NCI-H2171 (cell line): ENCODE measurements around the gene ANGPTL7.
A peak's percentile ranks its signal among the peaks of the same experiment; 100 is the strongest.
"Not testable (repeated sequence)": the region's sequence is repeated elsewhere in the genome, so short reads cannot be mapped to it uniquely, and the experiment has no call there.

Source experiments
- DNase-seq: peaks from one replicate; lab custom pipeline; 2025; lab: John Stamatoyannopoulos, UW

Gene ANGPTL7, protein sequence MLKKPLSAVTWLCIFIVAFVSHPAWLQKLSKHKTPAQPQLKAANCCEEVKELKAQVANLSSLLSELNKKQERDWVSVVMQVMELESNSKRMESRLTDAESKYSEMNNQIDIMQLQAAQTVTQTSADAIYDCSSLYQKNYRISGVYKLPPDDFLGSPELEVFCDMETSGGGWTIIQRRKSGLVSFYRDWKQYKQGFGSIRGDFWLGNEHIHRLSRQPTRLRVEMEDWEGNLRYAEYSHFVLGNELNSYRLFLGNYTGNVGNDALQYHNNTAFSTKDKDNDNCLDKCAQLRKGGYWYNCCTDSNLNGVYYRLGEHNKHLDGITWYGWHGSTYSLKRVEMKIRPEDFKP

DNA sequence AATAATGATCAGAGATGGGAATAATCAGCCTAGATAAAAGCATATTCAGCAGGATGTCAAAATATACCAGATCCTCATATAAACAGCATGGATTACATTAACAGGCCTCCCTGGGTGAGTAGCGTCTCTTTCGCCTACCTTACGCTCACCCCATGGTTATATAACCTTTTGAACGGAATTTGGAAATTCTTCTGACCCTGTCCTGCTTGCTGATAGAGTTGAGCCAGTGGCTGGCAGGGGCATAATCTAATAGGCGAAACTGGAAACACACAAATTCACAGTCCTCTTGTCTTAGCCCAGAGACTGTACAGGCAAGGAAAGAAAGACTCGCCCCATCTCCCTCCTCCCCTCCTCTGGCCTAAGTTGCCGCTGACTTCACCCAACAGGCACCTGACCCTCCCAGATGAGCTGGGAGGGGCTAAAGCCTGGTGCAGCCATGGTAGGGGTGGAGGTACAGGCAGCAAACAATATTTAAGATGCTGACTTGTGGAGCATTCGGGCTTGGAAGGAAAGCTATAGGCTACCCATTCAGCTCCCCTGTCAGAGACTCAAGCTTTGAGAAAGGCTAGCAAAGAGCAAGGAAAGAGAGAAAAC is at the start of gene ANGPTL7:
Gene ANGPTL7 (plus strand): TSS at position 498 of the 594 bp plus-strand sequence. CDS start 225 bp downstream, outside the sequence.
- DNase-seq = no peak

DNA sequence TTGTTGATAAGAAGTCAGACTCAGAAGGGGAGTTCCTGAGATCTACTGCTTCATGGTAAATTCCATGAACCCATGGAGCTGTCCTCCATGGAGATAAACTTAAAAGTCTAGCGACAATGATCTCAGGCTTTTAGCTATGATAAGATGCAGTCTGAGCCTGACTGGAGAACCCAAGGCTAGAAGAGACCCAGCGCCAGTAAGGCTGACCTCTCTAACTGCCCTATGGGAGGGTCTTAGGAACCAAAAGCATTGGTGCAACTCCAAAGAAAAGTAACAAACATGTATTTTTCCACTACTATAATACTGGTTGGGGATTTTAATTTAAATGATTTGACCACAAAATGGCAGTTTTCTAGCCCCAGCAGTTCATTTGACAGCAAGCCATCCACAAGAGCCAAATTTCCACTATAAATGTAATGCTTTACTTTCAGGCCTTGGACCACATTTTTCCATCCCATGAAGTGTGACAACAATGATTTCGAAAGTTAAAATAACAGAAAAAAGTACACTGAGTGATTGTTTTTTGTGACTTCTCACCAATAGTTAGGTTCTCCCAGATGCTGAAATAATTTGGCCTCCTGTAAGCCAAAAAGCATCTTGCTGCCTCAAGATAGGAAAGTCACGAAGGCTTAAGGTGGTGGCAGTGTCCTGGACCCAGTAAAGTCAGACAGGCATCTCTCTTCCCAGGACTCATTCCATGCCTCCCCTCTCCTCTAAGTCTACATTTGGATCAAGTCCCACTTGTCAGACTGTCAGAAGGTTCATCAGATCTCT is 46.4 kb upstream of the ANGPTL7 start:
- no peak for DNase-seq

DNA sequence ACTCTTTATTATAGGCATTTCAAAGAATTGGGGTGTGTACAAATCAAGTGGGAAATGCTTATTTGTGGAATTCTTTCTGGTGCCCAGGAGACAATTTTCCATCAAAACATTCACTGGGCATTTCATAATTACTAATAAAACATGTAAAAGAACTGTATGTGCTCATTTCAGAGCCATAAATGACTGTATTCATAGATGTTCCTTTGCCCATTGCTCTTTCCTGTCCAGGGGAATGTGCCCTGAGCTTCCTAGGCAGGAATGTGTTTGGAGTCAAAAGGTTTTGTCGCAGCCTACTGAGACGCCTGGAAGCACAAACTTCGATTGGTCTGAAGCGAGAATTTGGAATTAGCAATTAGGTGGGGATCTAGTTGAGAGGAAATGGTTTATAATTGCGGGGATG is 45.8 kb upstream of the ANGPTL7 start:
- no peak for DNase-seq

DNA sequence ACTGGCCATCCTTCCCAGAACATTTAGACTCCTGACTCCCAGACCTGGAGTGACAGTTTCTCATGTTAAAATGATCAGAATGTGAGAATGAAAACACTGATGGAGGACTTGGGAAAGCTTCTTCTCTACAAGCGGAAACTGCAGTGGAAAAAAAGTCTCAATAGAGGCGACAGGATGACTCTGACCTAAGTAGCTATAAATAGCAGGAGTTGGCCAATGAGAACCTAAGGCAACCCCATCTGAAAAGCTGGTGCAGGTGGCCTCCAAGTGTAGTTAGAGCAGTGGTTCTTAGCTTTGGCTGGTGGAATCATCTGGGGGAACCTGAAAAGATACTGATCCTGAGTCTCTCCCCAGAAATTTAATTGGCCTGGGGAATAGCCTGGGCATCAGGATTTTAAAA is 45.2 kb upstream of the ANGPTL7 start:
- DNase-seq = no peak

DNA sequence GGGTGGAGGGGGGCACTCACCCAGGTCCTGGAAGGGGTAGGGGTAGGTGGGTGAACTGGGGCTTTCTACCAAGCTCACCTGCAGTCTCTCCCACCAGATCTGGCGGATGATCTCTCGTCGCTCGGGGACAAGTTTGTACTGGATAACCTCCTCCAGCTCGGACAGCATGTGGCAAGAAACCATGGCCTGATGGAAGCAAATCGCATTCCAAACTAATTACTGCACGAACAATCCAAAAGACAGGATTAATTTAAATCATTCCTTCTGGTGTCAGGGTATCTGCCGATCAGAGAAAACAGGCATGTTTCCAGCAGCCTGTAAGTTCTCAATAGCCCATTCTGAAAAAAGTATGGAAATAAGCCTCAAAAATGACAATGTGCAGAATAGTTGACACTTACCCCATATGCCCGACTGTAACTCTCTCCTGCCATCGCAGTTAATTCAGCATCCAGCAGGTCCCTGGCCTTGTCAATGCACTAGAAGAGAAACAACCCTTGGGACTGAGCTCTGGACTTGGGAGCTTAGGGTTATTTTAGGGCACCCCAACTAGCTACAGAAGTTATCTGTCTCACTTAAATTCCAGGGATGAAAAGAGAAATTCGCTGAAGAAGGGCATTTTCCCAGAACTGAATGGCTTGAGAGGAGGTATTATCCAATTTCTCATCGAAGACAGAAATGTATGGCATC is 44.4 kb upstream of the ANGPTL7 start:
- DNase-seq = no peak

DNA sequence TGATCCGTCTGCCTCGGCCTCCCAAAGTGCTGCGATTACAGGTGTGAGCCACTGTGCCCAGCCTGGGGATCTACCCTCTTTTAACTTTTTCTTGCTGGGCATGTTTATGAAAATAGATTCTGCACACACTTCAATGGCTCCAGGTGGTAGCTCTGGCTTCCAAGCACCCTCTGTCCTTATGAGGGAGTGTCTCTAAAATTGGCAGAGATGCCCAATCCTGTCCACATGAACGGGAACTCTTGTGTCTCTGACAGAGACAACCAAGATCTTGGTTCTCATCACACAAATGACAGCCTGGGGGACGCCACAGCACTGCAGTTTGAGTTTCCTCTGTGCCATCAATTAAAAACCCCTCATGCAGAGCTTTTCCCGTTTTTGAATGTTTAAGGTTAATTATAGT is 43.4 kb upstream of the ANGPTL7 start:
- no peak for DNase-seq

DNA sequence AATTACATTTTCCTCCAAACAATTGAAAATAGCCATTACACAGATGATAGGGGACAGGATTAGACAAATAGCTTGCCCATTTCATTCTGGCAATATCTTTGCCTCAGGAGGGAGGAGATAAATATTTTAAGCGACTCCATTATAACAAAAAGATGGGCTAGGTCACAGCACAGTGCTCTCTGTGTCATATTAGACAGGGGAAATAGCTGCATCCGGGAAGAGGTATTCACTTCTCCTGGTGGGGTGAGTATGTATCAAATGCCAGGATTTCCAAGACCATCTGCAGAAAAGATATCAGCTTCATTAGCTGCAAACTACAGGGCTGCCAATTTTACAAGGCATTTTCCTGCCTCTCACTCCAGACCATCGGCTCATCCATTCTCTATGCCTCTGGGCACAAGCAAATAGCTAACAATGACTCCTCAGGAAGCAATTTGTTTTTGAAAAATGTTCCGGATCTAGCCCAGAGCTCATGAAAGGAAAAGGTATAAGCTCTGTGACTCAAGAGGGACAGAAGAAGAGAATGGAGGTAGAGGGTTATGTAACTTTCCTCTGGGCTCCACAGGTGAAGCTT is 41.9 kb upstream of the ANGPTL7 start:
- DNase-seq = no peak

DNA sequence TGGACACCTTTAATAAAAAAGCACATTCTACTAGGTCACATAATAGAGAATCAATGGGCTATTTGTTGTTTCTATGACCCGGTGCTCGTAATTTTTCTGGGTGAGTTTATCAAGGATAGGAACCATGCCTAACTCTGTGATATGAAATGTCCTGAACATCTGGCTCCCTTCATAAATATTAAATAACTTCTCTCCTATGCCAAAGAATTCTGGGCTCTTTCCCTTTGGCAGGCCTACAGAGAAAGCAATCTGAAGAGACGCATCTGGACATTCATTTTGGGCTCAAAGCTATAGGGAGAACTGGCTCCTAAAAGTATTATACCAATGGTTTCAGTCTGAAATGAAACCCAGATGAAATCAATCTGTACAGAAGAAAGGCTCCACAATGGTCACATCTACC is 38.8 kb upstream of the ANGPTL7 start:
- no peak for DNase-seq

DNA sequence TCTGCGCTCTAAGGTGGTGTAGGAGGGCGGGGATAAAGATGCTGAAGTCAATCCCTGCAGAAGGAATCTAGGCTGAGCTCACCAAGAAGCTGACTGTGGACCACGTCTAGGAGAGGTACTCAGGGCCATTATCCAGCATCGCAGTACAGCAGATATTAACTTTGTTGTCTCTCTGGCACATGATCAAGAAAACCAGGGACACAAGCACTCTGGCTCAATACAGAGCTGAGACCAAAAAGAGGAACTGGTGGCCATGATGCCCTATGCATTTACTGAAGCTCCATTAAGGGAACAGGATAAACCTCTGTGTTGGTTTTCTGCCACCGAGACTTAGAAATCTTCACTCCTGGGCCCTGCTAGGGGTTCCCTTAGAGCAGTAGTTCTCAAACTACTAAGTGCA is 38.0 kb upstream of the ANGPTL7 start:
- no peak for DNase-seq

DNA sequence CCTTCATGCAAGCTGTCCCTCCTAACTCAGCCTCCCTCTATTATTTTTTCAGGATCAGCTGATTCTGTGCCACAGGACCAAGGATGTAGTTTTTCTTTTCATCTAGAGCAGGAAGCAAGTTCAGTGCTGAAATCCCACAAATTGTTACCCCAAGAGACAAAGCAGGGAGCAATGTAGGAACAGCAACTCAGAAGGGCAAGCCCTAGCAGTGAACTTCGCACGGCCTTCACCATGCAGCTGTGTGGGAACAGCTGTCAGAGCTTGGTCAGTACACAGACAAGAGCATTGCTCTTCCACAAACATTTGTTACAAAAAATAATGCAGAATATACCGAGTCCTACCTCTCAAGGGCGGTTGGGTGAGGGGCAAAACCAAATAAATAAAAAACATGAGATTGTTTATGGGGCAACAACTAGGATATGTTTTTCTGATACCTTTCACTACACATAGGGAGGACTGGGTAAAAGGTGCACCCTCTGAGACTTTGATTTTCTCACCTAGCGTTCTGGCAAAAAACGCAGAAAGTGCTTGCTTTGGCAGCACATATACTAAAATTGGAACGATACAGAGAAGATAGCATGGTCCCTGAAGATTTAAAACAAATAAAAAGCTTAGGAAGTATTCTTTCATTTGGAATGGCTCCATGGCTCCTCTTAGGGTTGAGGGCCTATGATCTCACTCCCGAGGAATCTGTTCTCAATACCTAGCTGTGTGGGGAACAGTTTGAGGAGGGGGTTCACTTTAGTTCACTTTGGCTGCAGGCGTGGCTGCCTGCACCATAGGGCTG is 37.1 kb upstream of the ANGPTL7 start:
- no peak for DNase-seq

DNA sequence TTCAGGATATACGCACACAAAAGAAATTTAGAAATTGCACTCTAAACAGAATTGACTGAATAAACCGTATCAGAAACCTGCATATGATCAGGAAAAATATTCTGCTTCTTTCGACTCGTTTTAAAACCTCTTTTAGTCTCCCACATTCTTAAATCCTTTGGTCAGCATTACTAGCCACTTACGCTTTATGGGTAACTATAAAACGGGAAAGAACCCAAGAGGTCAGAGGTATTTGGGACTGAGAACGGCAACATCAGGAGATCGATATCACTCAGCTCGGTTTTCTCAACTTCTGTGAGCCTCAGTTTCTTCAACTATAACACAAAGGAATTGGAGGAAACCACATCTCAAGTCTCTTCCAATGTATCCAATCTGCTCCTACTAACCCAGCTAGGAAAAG is 36.4 kb upstream of the ANGPTL7 start:
- DNase-seq = no peak

DNA sequence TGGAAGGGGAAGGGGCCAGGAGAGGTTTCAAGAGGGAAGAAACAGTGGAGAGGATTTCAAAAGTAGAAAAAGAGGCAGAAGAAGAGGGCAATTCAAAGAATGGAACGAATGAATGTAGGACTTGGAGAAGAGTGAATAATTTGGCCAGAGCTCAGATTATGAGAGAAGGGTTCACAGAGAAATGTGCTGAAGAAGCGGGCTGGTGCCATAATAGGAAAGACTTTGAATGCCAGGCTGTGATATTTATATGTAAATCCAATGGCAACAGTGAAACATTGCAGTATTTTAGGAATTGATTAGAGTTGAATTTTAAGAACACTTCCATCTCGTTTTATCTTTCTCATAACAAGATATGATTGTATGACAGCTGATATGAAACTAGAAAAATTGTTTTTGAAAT is 36.0 kb upstream of the ANGPTL7 start:
- DNase-seq = no peak

DNA sequence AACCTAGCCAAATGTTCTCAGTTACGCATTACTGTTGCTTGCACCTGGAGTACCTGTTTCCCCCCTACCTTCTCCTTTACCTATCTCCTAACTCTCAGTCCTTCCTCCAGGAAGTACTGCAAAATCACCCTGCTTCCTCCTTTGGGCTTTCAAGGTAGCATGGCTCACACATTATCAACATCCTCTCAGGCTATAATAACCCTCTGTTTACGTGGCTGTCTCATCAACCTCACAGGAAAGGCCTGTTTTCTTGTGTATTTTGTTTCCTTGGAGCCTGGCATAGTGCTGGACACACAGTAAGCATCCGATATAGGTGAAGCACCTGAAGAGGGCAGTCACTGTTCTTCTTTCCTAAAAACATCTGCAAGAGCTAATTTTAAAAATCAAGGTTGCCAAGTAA is 32.7 kb upstream of the ANGPTL7 start:
- DNase-seq = no peak

DNA sequence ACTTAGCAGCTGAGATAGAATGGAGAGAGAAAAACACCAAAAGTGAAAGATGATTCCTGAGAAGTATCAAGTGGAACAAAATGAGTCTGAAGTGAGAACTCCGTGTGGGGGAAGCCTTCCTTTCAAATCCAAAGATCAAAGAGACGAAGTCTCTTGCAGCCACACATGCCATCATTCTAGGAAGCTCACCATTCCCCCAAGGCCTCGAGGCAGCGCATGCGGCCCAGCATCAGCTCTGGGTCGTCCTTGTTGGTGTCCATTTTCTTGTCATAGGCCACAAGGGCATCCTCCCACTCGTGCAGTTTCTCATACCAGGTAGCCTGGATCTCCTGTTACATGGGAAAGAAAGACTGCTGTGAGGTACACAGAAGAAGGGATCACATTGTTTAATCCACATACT is 32.2 kb upstream of the ANGPTL7 start:
- no peak for DNase-seq

DNA sequence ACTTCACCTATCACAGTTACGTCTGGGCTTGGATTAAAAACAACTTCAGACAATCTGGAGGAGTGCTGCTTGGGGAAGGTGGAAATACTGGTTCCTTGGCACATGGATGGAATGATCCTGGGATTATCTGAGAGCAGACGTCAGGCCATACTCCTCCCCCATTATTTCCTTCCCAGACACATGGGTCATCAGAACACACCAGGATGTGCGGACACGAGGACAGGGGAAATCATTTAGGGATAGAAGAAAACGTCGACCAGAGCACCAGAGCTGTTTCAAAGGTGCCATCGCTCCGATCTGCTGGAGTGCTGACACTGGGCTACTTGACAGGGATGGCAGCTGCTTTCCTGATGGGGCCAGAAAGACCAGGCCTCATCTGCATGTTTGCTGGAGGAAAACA is 31.8 kb upstream of the ANGPTL7 start:
- DNase-seq = no peak

DNA sequence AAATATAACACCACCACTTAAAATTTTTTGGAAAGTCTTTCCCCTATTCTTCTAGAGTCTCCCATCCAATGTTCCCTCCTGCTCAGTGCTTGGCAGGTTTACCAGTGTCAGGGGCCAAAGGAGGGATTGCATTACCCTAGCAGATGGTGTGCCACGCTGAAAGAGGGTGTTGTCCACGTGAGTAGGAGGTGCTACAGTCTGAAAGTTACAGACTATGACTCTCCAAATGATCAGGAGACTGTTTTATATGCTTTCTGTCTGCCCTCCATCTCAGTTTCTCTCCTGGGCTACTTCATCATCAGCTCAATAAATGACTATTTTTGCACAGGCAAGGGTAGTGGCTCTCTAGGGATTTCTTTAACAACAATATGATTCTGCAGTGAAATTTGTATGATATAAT is 31.3 kb upstream of the ANGPTL7 start:
- peak; percentile 80 for DNase-seq

DNA sequence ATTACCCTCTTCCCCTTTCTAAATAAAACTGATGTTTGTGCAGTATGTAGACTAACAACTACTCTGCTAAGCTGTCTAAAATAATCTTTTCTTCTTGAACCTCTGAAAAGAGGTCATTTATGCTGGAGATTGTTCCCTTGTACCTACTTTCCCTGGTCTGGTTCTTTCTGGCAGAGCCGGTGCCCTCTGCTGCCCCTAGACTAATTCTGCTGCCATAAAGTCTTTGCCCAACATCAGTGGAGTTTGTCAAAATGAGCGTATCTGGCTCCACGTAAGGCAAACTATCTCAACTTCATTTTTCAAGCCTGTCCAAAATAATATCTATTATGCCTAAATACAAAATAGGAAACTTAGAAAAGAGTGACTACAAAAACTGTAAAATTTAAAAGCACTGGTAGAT is 30.9 kb upstream of the ANGPTL7 start:
- DNase-seq = no peak

DNA sequence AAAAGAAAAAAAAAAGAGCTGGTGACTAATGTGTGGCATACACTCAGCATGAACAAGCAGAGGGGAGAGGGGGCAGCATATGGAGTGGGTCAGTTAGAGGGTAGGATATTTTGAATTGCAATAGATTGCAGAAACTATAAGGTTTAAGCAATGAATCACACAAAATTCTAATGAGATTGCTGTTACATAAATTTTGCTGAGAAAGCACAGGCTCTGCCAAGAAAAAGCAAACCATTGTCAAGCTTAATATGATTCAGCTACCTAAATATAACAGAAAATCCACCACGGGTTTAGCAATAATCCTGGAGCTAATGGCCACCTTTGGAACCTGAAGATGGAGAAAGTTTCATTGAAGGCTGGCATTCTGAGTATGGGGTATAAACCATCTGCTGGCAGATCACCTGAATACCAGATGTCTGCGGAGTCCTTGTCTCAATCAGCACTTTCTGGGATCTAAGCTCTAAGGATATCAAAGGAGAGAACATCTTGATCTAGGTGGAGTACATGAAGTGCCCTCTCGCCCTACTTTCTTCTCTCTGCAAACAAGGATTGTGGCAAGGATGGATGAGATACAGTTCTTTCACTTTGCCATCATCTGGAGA is 30.3 kb upstream of the ANGPTL7 start:
- no peak for DNase-seq

DNA sequence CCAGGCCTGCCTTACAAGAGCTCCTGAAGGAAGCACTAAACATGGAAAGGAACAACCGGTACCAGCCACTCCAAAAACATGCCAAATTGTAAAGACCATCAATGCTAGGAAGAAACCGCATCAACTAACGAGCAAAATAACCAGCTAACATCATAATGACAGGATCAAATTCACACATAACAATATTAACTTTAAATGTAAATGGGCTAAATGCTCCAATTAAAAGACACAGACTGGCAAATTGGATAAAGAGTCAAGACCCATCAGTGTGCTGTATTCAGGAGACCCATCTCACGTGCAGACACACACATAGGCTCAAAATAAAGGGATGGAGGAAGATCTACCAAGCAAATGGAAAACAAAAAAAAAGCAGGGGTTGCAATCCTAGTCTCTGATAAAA is 26.4 kb upstream of the ANGPTL7 start:
- DNase-seq = not testable (repeated sequence)

DNA sequence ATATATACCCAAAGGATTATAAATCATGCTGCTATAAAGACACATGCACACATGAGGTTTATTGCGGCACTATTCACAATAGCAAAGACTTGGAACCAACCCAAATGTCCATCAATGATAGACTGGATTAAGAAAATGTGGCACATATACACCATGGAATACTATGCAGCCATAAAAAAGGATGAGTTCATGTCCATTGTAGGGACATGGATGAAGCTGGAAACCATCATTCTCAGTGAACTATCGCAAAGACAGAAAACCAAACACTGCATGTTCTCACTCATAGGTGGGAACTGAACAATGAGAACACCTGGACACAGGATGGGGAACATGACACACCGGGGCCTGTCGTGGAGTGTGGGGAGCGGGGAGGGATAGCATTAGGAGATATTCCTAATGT is 22.4 kb upstream of the ANGPTL7 start:
- DNase-seq = not testable (repeated sequence)

DNA sequence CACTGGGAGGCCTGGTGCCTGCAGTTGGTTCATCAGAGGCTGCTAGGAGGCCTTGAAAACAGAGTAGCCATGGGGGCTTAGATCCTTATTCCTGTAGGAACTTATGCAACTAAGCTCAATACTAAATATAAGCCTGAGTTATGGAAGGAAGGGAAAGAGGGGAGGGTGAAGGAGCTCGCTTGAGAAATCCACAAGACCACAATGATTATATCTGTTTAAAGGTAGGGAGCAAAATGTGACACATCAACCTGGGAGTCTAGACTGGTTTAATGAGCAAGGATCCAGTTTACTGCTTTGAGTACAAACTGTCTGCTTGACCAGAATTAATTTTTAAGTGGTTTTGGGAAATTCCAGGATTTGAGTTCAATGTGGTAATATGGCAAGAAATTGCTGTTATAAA is 20.4 kb upstream of the ANGPTL7 start:
- no peak for DNase-seq
